HepG2 (cell line): Measurements from ENCODE around the gene DNASE1L2. TPM values are rescaled to one million over a fixed set of nuclear protein-coding genes. Genes with fewer than 3 reads are reported as not detected.
A peak's percentile ranks its signal among the peaks of the same experiment; 100 is the strongest.

Source experiments
- ATAC-seq: fragments of 200-7000 bp; cut with Tn5 transposase; 3 replicates; pipeline ENCODE4 v1.9.1; 2020; ENCODE audit warnings: mild to moderate bottlenecking, moderate library complexity
- BruUV-seq: library from RNA; stranded (reverse); fragments of 400-500 nt; replicated peaks from 2 replicates; lab custom pipeline; 2021; lab: Mats Ljungman, UMichigan
- CTCF ChIA-PET: fragments of 300-600 bp; formaldehyde crosslinking; extraction: SDS; loops from one replicate; lab custom pipeline; 2021; ENCODE audit warnings: low total read pairs, inconsistent platforms, low intra/inter-chr PET ratio; lab: Yijun Ruan, JAX
- POLR2A ChIA-PET: fragments of 350-600 bp; sonication (Branson Sonifier 250); formaldehyde crosslinking; loops from one replicate; lab custom pipeline; 2020; ENCODE audit warnings: antibody characterized with exemption, inconsistent platforms; lab: Yijun Ruan, JAX
- DNase-seq: peaks from one replicate; pipeline ENCODE4 v3.0.0-alpha.2; 2015; ENCODE audit warnings: low spot score
- FAIRE-seq: peaks from 3 replicates; lab custom pipeline; 2011; peaks lifted over from hg19 to GRCh38; lab: Jason Lieb, UNC
- H2AFZ ChIP-seq: one replicate; pipeline ENCODE4 v1.6.1; 2011; ENCODE audit warnings: low read length, inconsistent platforms
- H3K27ac ChIP-seq: fragments of 300-600 bp; 3 replicates; pipeline ENCODE4 v1.8.0; 2011; ENCODE audit warnings: mixed run types, mild to moderate bottlenecking, mixed read lengths, low read length, inconsistent platforms; ENCODE audit not compliant: insufficient read depth; ENCODE audit errors: extremely low read length
- H3K27me3 ChIP-seq, 2 experiments: fragments of 200-600 bp in 1 of 2; 2 replicates in 1 of 2; 3 replicates in 1 of 2; pipeline versions ENCODE4 v1.6.0 to v1.8.0; 2011; ENCODE audit warnings: low read length in 2 of 2, mild to moderate bottlenecking in 2 of 2, moderate library complexity in 2 of 2, inconsistent platforms in 1 of 2; ENCODE audit not compliant: insufficient read depth in 2 of 2, control insufficient read depth in 1 of 2
- H3K36me3 ChIP-seq, 2 experiments: fragments of 200-600 bp in 1 of 2; replicated peaks in 1 of 2; 2 replicates in 1 of 2; 3 replicates in 1 of 2; pipeline versions ENCODE4 v1.5.1 to v1.8.0; 2011; ENCODE audit warnings: low read length in 2 of 2, inconsistent platforms in 1 of 2; ENCODE audit not compliant: insufficient read depth in 2 of 2, control insufficient read depth in 1 of 2
- H3K4me1 ChIP-seq: 2 replicates; pipeline ENCODE4 v1.5.1; 2012; ENCODE audit warnings: low read length, inconsistent platforms; ENCODE audit not compliant: insufficient read depth
- H3K4me2 ChIP-seq: 2 replicates; pipeline ENCODE4 v1.6.0; 2011; ENCODE audit warnings: low read depth, low read length, inconsistent platforms
- H3K4me3 ChIP-seq, 3 experiments: fragments of 200-600 bp in 1 of 3; sonication (generic), shearing (Covaris generic) in 1 of 3; replicated peaks in 1 of 3; 2 replicates each; pipeline ENCODE4 v1.5.1; 2011 to 2016; ENCODE audit warnings: low read length in 3 of 3, inconsistent platforms in 2 of 3, low read depth in 2 of 3, mild to moderate bottlenecking in 2 of 3, control low read depth in 1 of 3, mixed read lengths in 1 of 3; ENCODE audit not compliant: insufficient read depth in 1 of 3
- H3K79me2 ChIP-seq: one replicate; pipeline ENCODE4 v1.6.1; 2011; ENCODE audit warnings: low read length, inconsistent platforms; ENCODE audit not compliant: insufficient read depth
- H3K9ac ChIP-seq: 2 replicates; pipeline ENCODE4 v1.6.0; 2011; ENCODE audit warnings: mild to moderate bottlenecking, low read depth, low read length, inconsistent platforms; ENCODE audit not compliant: insufficient read depth
- H3K9me3 ChIP-seq: 2 replicates; pipeline ENCODE4 v1.5.1; 2012; ENCODE audit warnings: mild to moderate bottlenecking, low read length
- H4K20me1 ChIP-seq: 2 replicates; pipeline ENCODE4 v1.6.0; 2011; ENCODE audit warnings: inconsistent platforms, mild to moderate bottlenecking, low read length, moderate library complexity; ENCODE audit not compliant: insufficient read depth
- JDP2 ChIP-seq: sonication (generic); formaldehyde crosslinking; IDR thresholded peaks from 2 replicates; pipeline ENCODE4 v1.8.1; 2022; ENCODE audit warnings: missing genetic modification reagents, borderline replicate concordance
- PAXIP1 ChIP-seq: sonication (generic); formaldehyde crosslinking; conservative IDR thresholded peaks from 2 replicates; pipeline ENCODE4 v1.4.0; 2020; ENCODE audit warnings: mild to moderate bottlenecking, missing genetic modification reagents, moderate library complexity
- SETDB1 ChIP-seq: sonication (generic); formaldehyde crosslinking; IDR thresholded peaks from 2 replicates; pipeline ENCODE4 v1.5.1; 2020; ENCODE audit warnings: missing genetic modification reagents, mild to moderate bottlenecking, borderline replicate concordance
- SMAD1 ChIP-seq: sonication (generic); formaldehyde crosslinking; IDR thresholded peaks from 2 replicates; pipeline ENCODE4 v1.4.0; 2020; ENCODE audit warnings: missing genetic modification reagents, low read depth, mild to moderate bottlenecking, borderline replicate concordance
- ZNF276 ChIP-seq: sonication (generic); formaldehyde crosslinking; IDR thresholded peaks from 2 replicates; pipeline ENCODE4 v1.4.0; 2020; ENCODE audit warnings: mild to moderate bottlenecking, low read depth, missing genetic modification reagents
- ZNF335 ChIP-seq: sonication (generic); formaldehyde crosslinking; IDR thresholded peaks from 2 replicates; pipeline ENCODE4 v1.4.0; 2020; ENCODE audit warnings: missing genetic modification reagents
- ZNF629 ChIP-seq: sonication (generic); formaldehyde crosslinking; conservative IDR thresholded peaks from 2 replicates; pipeline ENCODE4 v1.5.0; 2020; ENCODE audit warnings: missing genetic modification reagents
- WGBS: methylation state at CpG from one replicate; pipeline ENCODE4 v1.1.6; 2017; ENCODE audit warnings: low lambda C conversion rate; 5-methylcytosine and 5-hydroxymethylcytosine counted together
- in situ Hi-C: cut with HindIII; loops from 2 replicates; pipeline ENCODE4 v1.10.0; 2017; ENCODE audit warnings: low pct_unique_long_range_greater_than_20kb; ENCODE audit not compliant: extremely low pct_ligation_motif_present
- intact Hi-C: fragments of 100-400 bp; cut with micrococcal nuclease; formaldehyde crosslinking; loops from one replicate; pipeline ENCODE4 v1.10.0; 2022; ENCODE audit not compliant: unreplicated experiment
- polyA plus RNA-seq, 8 experiments: library from polyadenylated mRNA; depleted of rRNA in 3 of 8; stranded (reverse) in 7 of 8; unstranded in 1 of 8; fragments of >200 nt; fragmentation: Illumina TruSeq in 4 of 8; extraction: Trizol in 4 of 8; gene quantifications; 2 replicates each; pipeline versions ENCODE4 v1.2.1 to v1.2.3, GENCODE V29; 2011 to 2016; ENCODE audit warnings: low read depth in 4 of 8, missing spikeins in 1 of 8, mixed read lengths in 1 of 8; ENCODE audit not compliant: insufficient read depth in 1 of 8
- total RNA-seq, 5 experiments: library from RNA; depleted of rRNA; stranded (reverse); fragments of >200 nt; fragmentation: Illumina TruSeq; extraction: Trizol; gene quantifications; 2 replicates each; pipeline ENCODE4 v1.2.3, GENCODE V29; 2016; ENCODE audit warnings: low read depth in 1 of 5

The DNASE1L2 gene
- total and polyA plus RNA-seq, 2 of the 13 experiments (the other 11 are each of a cell fraction or from before 2014, with no cell fraction given): 0.44 to 0.50 TPM

- peaks cover 48% of the 10 kb centered on the region for H3K4me1 ChIP-seq
- H2AFZ ChIP-seq: no peak overlapping the region
- no peaks in the 10 kb centered on the region for H4K20me1 ChIP-seq
- WGBS: 79% methylated on average over 5 of the region's 6 CpGs
- FAIRE-seq: no peak
- no TSS peak for BruUV-seq
- POLR2A ChIA-PET: interaction anchor here (1.8 kb wide), 1 partner anchor 54 kb away, joined by 5 read pairs; the partner anchor contains the start of gene ECI1
- DNase-seq: no peak
- H3K9ac ChIP-seq: no peak overlapping the region
- H3K27me3 ChIP-seq: peaks cover 2 to 39% of the 10 kb centered on the region in 2 experiments; a peak in 3 of 5 replicates
- no peak overlapping the region for H3K27ac ChIP-seq
- no peaks in the 10 kb centered on the region for H3K36me3 ChIP-seq
- no peak for ATAC-seq
- no peak overlapping the region for H3K4me3 ChIP-seq
- H3K79me2 ChIP-seq: no peaks in the 10 kb centered on the region
- no peak overlapping the region for H3K4me2 ChIP-seq
- H3K9me3 ChIP-seq: no peaks in the 10 kb centered on the region
- intact Hi-C loops (loop anchor here (5.0 kb wide), 2 partner anchors 35 to 55 kb away; partner anchors contain the start of gene ECI1), in situ Hi-C loops (no loop called here)
- TF ChIP-seq JDP2 (CRISPR knock-in tag) (no peak), ZNF629 (peak; percentile 91), SETDB1 (CRISPR knock-in tag) (no peak), SMAD1 (CRISPR knock-in tag) (no peak)
- CTCF ChIA-PET: no interaction called here
Measured at GRCh38 chr16:2197765-2198164, 38.5 kb upstream of the DNASE1L2 start.

- Histone ChIP-seq H3K36me3 (no peaks in the 10 kb centered on the region), H2AFZ (no peak overlapping the region), H3K4me2 (no peak overlapping the region), H3K4me3 (no peak overlapping the region), H3K27ac (no peak overlapping the region), H3K9me3 (no peaks in the 10 kb centered on the region), H3K79me2 (no peaks in the 10 kb centered on the region), H3K27me3 (peaks cover 2 to 39% of the 10 kb centered on the region in 2 experiments; a peak in 3 of 5 replicates), H3K4me1 (peaks cover 48% of the 10 kb centered on the region), H3K9ac (no peak overlapping the region)
- FAIRE-seq (no peak), DNase-seq (no peak), ATAC-seq (no peak)
- BruUV-seq: no TSS peak
- in situ Hi-C loops (no loop called here), intact Hi-C loops (loop anchor here (5.0 kb wide), 2 partner anchors 36 to 54 kb away; partner anchors contain the start of gene ECI1)
- WGBS: 65% methylated on average over 3 of the region's 4 CpGs
- ChIA-PET POLR2A (no interaction called here), CTCF (no interaction called here)
- no peak for TF ChIP-seq ZNF335 (CRISPR knock-in tag)
- TF ChIP-seq PAXIP1 (CRISPR knock-in tag): no peak
- no peak for TF ChIP-seq ZNF276 (CRISPR knock-in tag)
- TF ChIP-seq, all 625 proteins: peak for 0
- H4K20me1 ChIP-seq: no peaks in the 10 kb centered on the region
Measured at GRCh38 chr16:2198283-2198682, 38.0 kb upstream of the DNASE1L2 start.
